HG03175 (cell line): ENCODE data around the gene TSPEAR.

Experiments
- ATAC-seq: cut with Tn5 transposase; IDR thresholded peaks from one replicate; pipeline ENCODE4 v1.9.1; 2021; ENCODE audit warnings: mild to moderate bottlenecking, moderate library complexity; ENCODE audit not compliant: unreplicated experiment

Gene TSPEAR

GRCh38 chr21:44522753-44523204 lies 188.6 kb downstream of the TSPEAR start:
- ATAC-seq: no peak

- ATAC-seq: no peak
These were observed 189.2 kb downstream of the TSPEAR start for GRCh38 chr21:44521928-44522752.

GRCh38 chr21:44521301-44521927 lies 190.0 kb downstream of the TSPEAR start:
- no peak for ATAC-seq

GRCh38 chr21:44520326-44521300 lies 190.8 kb downstream of the TSPEAR start:
- no peak for ATAC-seq

GRCh38 chr21:44519346-44520325 lies 191.7 kb downstream of the TSPEAR start:
- ATAC-seq: no peak

- ATAC-seq: no peak
These were observed 192.7 kb downstream of the TSPEAR start for GRCh38 chr21:44518686-44519085.

GRCh38 chr21:44517175-44517899 lies 194.0 kb downstream of the TSPEAR start:
- no peak for ATAC-seq

GRCh38 chr21:44516828-44517174 lies 194.6 kb downstream of the TSPEAR start:
- ATAC-seq: no peak

GRCh38 chr21:44516342-44516741 lies 195.0 kb downstream of the TSPEAR start:
- no peak for ATAC-seq

- ATAC-seq: no peak
These were observed 195.8 kb downstream of the TSPEAR start for GRCh38 chr21:44515359-44516165.

- ATAC-seq: no peak
These were observed 196.5 kb downstream of the TSPEAR start for GRCh38 chr21:44514746-44515358.

- no peak for ATAC-seq
These were observed 197.2 kb downstream of the TSPEAR start for GRCh38 chr21:44514218-44514520.

- ATAC-seq: no peak
These were observed 197.8 kb downstream of the TSPEAR start for GRCh38 chr21:44513389-44514217.

GRCh38 chr21:44512496-44513388 lies 198.6 kb downstream of the TSPEAR start:
- ATAC-seq: no peak

GRCh38 chr21:44511938-44512275 lies 199.5 kb downstream of the TSPEAR start:
- ATAC-seq: no peak

- no peak for ATAC-seq
These were observed 200.0 kb downstream of the TSPEAR start for GRCh38 chr21:44511219-44511937.
